ENCODE measurements around the gene GHRL. TPM values are rescaled to one million over a fixed set of nuclear protein-coding genes. Genes with fewer than 3 reads are reported as not detected.

Gene GHRL
- total and polyA plus RNA-seq, 2 donors from 2014 or later: 0.73 to 1.2 TPM

GRCh38 chr3:10289787-10290355, 2.9 kb downstream of the GHRL start:
- FAIRE-seq (no peak), DNase-seq (peak in 3 of 5 donors; percentile 39 to 66 (median 57))
- Histone ChIP-seq H3K27me3 (ENCODE audit: control insufficient read depth, insufficient read depth, low read length) (no peaks in the 10 kb centered on the region), H3K36me3 (ENCODE audit: control insufficient read depth in 2 of 3, insufficient read depth in 3 of 3, low read length in 3 of 3) (peaks cover 0 to 10% (median 0%) of the 10 kb centered on the region in 3 donors), H3K9me3 (ENCODE audit: control insufficient read depth in 2 of 3, insufficient read depth in 1 of 3, low read length in 3 of 3) (no peaks in the 10 kb centered on the region), H3K27ac (ENCODE audit: low read depth in 2 of 2, low read length in 2 of 2) (no peak overlapping the region), H3K4me1 (ENCODE audit: control insufficient read depth in 2 of 3, insufficient read depth in 2 of 3, low read depth in 1 of 3, low read length in 3 of 3) (peaks cover 0 to 9% (median 0%) of the 10 kb centered on the region in 3 donors), H3K9ac (ENCODE audit: low read length in 3 of 3) (no peak overlapping the region), H3K4me3 (ENCODE audit: low read length in 3 of 3) (no peak overlapping the region)
- intact Hi-C loops (cut with DNase I): no loop called here
- no peak for TF ChIP-seq CTCF (IDR thresholded peaks at IDR 0.05; ENCODE audit: borderline replicate concordance, extremely low read depth, insufficient read depth)

DNA sequence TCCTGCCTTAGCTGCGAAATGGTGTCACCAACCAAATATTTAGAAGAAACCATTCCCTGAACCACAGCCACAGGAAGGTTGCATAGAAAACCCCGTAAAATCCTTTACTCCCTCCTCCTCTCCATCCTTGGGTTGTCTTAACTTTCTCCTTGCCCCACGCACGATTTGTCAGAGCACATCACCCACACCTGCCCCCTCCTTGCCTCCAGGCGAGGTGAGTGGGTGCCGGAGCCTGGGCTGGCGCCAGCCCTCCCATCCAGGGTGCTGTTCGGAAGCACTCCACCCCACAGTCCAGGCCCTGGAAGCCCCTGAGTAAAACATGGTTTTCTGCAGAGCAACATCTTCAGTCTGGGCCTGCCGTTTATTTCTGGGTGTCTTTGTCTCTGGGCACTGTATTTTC, 3.7 kb downstream of the GHRL start:
- intact Hi-C loops (cut with DNase I): no loop called here
- no peaks in the 10 kb centered on the region for H3K9me3 ChIP-seq (ENCODE audit: control insufficient read depth in 2 of 3, insufficient read depth in 1 of 3, low read length in 3 of 3)
- no peak for TF ChIP-seq CTCF (IDR thresholded peaks at IDR 0.05; ENCODE audit: borderline replicate concordance, extremely low read depth, insufficient read depth)
- H3K4me3 ChIP-seq (ENCODE audit: low read length in 3 of 3): no peak overlapping the region
- FAIRE-seq: no peak
- peaks cover 0 to 10% (median 0%) of the 10 kb centered on the region in 3 donors for H3K36me3 ChIP-seq (ENCODE audit: control insufficient read depth in 2 of 3, insufficient read depth in 3 of 3, low read length in 3 of 3)
- no peaks in the 10 kb centered on the region for H3K27me3 ChIP-seq (ENCODE audit: control insufficient read depth, insufficient read depth, low read length)
- no peak for DNase-seq
- H3K27ac ChIP-seq (ENCODE audit: low read depth in 2 of 2, low read length in 2 of 2): no peak overlapping the region
- no peak overlapping the region for H3K9ac ChIP-seq (ENCODE audit: low read length in 3 of 3)
- H3K4me1 ChIP-seq (ENCODE audit: control insufficient read depth in 2 of 3, insufficient read depth in 2 of 3, low read depth in 1 of 3, low read length in 3 of 3): peaks cover 0 to 11% (median 0%) of the 10 kb centered on the region in 3 donors

DNA sequence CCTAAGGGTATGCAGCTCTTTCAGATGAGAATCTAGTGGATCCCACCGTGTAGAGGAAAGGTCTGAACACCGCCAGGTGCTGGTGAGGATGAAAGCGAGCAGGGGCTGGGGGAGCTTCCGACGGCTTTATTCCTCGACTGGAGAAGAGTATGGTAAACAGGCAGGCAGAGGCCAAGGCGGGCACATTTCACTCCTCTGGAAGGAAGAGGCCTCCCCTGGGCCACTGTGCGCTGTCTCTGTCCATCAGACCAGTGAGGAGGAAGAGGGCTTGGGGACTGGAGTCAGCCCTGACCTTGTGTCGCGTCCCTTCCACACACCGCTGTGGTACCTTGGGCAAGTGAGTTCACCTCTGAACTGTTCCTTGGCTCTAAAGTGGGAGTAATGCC, 4.2 kb downstream of the GHRL start:
- H3K9ac ChIP-seq (ENCODE audit: low read length in 3 of 3): no peak overlapping the region
- no peak for TF ChIP-seq CTCF (IDR thresholded peaks at IDR 0.05; ENCODE audit: borderline replicate concordance, extremely low read depth, insufficient read depth)
- H3K36me3 ChIP-seq (ENCODE audit: control insufficient read depth in 2 of 3, insufficient read depth in 3 of 3, low read length in 3 of 3): peaks cover 0 to 10% (median 0%) of the 10 kb centered on the region in 3 donors
- H3K27me3 ChIP-seq (ENCODE audit: control insufficient read depth, insufficient read depth, low read length): no peaks in the 10 kb centered on the region
- H3K9me3 ChIP-seq (ENCODE audit: control insufficient read depth in 2 of 3, insufficient read depth in 1 of 3, low read length in 3 of 3): no peaks in the 10 kb centered on the region
- no peak overlapping the region for H3K27ac ChIP-seq (ENCODE audit: low read depth in 2 of 2, low read length in 2 of 2)
- peaks cover 0 to 13% (median 0%) of the 10 kb centered on the region in 3 donors for H3K4me1 ChIP-seq (ENCODE audit: control insufficient read depth in 2 of 3, insufficient read depth in 2 of 3, low read depth in 1 of 3, low read length in 3 of 3)
- intact Hi-C loops (cut with DNase I): no loop called here
- no peak overlapping the region for H3K4me3 ChIP-seq (ENCODE audit: low read length in 3 of 3)
- FAIRE-seq (no peak), DNase-seq (no peak)

All from kidney (tissue), 14 donors.